GM19438 (cell line): Measurements from ENCODE around the gene LENG8.

Experiments used
- ATAC-seq: cut with Tn5 transposase; IDR thresholded peaks from one replicate; pipeline ENCODE4 v1.9.1; 2021; ENCODE audit warnings: low read depth; ENCODE audit not compliant: unreplicated experiment

Gene LENG8

DNA sequence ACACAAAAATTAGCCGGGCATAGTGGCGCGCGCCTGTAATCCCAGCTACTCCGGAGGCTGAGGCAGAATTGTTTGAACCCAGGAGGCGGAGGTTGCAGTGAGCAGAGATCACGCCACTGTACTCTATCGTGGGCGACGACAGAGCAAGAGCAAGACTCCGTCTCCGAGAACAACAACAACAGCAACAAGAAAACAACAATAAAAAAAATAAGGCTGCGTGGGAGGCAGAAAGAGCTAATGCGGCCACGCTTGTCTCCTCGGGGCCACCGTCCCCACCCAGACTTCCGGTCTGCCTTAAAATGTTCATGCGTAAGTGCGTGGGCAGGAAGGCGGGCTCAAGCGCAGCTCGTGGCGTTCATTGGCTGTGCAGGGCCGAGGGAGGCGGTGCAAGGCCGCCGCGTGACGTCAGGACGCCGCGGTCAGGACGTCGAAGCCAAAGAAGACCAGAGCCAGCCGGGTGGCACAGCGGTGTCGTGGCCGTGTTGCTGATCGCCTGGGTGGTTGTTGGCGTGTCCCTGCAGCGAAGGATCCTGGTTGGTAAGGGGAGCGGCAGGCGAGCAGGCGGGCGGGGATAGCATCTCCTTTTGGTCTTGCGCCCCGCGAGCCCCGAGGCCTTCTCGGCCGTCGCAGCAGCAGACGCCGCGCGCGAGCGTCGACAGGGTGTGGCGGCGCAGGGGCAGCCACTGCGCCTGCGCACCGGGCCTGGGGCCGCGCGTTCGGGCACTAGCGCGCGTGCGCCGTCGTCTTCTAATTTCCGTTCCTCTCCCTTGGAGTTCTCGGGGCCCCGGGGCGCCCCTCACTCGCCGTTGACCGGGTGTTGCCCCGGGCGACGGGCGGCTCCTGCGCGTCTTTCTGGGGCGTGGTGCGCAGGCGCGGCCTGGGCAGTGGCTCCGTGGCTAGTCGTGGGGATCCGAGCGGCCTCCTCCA is at the start of gene LENG8:
TSS of gene LENG8 (plus strand) at position 426 of the 927 bp plus-strand sequence. CDS start 2,146 bp downstream, outside the sequence.
- peak; percentile 83 for ATAC-seq

DNA sequence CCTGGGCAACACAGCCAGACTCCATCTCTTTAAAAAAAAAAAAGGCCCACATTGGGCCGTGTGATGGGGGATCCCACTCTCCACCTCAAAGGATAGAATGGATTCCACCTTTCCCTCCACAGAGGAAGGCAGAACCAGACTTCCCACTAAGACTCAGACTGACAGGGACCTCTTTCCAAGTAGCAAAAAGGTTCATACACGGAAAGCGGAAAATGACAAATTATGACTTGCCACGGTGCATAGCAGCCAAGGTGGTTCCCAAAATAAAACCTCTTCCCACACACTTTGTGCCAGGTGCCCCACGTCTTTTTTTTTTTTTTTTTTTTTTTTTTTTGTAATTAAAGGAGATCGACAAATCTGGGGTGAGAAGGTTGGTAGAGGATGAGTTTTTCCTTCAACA is 48.1 kb upstream of the LENG8 start:
- no peak for ATAC-seq

DNA sequence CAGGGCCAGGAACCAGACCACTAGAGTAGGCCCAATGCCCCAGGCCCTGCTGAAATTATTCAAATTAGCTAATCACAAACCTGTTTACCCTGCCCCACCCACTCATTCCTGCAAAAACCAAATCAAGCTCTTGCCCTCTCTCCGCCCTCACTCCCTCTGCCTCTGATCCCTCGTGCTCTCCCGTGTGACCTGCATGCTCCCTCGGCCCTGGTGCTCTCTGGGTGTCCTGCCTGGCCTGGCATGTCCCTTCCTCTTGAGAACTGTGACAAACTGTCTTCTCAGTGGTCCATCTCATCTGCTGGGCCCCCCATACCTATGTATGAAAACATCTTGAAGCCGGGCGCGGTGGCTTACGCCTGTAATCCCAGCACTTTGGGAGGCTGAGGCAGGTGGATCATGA is 45.9 kb upstream of the LENG8 start:
- ATAC-seq = no peak

DNA sequence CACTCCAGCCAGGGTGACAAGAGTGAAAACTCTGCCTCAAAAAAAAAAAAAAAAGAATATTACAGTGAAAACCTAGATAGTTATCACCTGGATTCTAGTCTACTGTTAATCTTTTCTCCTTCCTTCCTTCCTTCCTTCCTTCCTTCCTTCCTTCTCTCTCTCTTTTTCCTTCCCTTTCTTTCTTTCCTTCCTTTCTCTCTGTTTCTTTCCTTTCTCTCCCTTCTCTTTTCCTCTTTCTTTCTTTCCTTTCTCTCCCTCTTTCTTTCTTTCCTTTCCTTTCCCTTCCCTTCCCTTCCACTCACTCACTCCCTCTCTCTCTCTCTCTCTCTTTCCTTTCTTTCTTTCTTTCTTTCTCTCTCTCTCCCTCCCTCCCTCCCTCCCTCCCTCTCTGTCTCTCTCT is 43.4 kb upstream of the LENG8 start:
- no peak for ATAC-seq

DNA sequence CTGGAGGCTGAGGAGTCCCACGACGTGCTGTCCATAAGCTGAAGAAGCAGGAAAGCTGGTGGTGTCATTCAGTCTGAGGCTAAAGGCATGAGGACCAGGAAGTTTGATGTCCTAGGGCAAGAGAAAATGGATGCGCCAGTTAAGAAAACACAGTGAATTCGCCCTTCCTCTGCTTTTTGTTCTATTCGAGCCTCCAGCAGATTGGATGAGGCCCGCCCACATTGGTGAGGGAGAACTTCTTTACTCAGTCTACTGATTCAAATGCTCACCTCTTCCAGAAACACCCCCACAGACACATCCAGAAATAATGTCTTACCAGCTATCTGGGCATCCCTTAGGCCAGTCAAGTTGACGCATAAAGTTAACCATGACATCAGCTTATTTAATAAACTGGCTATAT is 41.2 kb upstream of the LENG8 start:
- ATAC-seq = no peak

DNA sequence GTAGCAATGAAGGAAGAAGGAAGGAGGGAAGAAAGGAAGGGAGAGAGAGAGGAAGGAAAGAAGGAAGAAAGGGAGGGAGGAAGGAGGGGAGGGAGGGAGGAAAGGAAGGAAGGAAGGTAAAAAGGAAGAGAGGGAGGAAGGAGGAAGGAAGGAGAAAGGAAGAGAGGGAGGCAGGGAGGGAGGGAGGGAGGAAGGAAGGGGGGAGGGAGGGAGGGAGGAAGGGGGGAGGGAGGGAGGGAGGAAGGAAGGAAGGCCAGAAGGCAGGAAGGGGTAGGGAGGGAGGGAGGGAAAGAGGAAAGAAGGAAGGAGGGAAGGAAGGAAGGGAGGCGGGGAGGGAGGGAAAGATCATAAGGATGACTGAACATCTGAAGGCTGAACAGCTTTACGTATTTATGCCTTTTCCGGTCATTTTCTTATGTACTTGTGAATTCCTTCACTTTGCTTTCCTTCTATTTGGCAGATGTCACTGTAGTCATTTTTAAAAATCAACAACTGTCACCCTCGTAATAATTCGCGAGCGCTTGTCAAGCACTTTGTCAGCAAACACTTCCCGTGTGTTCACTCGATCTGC is 40.5 kb upstream of the LENG8 start:
- ATAC-seq = no peak

DNA sequence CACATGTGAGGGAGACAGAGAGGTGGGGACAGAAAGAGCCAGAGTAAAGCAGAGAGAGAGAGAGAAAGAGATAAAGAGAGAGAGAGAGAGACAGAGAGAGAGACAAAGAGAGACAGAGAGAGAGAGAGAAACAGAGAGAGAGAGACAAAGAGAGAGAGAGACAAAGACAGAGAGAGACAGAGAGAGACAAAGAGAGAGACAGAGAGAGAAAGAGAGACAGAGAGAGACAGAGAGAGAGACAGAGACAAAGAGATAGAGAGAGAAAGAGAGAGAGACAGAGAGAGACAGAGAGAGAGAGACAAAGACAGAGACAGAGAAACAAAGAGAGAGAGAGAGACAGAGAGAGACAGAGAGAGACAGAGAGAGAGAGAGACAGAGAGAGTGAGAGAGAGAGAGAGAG is 38.0 kb upstream of the LENG8 start:
- ATAC-seq = no peak

DNA sequence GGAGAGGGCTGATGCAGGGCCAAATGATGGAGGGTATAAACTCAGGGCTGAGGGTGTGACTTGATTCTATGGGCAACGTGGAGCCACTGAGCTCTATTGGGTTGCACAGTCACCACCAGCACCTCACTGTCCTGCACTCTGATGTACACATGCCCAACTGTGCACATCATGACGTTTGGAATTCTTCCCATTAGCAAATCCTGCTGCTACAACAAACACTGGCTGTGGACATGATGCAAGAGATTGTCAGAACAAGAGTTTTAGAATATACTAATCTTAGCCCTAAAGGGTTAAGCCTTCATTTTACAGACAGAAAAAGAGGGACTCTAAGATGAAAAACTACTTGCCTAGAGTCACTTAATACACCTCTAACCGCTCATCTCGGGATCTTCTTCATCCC is 36.1 kb upstream of the LENG8 start:
- ATAC-seq = no peak

DNA sequence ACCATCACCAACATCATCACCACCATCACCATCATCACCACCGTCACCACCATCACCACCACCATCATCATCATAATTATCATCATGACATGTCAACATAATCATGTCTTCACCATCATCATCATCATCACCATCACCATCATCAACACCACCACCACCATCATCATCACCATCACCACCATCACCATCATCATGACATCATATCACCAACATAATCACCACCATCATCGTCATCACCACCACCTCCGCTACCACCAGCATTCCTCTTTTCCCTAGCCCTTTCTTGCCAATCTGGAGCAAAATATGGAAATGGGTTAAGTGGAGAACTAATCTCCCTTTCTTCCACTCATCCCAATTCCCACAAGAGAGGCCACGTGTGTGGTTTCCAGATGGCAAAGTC is 34.8 kb upstream of the LENG8 start:
- ATAC-seq = no peak

DNA sequence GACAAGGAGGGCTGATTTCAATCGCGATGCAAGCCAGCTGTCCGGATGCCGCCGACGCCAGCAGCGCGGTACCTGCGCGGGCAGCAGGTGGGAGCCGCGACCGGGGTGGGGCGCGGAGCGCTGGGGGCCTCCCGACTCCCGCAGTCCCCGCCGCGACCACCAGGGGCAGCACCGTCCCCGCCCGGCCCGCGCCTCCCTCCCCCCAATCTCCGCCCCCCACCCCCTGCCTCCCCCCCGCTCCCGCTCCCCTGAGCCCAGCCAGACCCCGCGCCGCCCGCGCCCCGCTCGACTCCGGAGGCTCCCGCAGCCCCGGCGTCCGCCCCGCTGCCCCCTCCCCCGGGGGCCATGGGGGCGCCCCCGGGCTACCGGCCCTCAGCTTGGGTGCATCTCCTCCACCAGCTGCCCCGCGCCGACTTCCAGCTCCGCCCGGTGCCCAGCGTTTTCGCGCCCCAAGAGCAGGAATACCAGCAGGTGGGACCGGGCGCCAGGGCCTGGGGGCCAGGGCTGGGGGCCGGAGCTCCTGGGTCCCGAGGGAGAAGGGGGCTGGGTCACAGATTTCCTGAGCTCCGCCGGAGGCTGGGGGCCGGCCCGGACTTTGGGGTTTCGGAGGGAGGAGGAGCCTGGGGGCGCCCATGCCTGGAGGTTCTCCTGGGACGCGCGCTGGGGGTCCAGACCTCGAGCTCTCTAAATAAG is 33.6 kb upstream of the LENG8 start, which contains the start of gene TTYH1:
TSS of gene TTYH1 (plus strand) at position 257 of the 693 bp plus-strand sequence. CDS start at position 346, 89 bp downstream.
- no peak for ATAC-seq

DNA sequence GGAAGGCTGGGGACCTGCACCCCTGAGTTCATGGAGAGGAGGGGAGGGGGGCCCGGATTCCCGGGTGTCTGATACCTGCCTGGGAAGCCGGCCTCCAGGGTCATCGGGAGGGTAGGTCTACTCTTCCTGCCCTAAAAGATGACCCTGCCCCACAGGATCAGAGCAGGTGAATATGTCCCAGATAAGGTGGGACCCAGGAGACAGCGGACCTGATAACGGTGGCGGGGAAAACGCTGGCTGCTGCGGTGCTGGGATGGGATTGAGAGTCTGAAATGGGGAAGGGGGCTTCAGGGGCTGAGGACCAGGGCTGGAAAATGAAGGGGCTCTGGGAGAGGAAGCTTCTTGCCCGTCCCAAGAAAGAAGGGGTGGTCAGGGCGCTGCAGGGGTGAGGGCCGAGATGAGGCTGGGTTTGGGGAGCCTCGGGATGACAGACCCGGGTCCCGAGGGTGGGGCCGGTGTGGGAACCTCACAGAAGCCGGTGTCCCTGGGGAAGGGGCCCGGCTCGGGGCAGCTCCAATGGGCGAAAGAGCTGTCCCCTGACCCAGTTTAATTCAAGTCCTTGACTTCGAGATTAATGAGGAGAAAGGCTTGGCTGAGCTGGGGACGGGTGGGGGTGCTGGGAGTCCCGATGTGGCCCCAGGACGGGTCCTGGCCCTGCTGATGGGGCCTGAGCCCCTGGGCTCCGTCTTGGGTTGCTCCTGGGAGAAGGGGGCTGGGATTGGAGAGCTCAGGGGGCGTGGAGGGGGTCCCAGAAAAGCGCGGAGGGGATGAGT is 32.9 kb upstream of the LENG8 start:
- ATAC-seq = no peak

DNA sequence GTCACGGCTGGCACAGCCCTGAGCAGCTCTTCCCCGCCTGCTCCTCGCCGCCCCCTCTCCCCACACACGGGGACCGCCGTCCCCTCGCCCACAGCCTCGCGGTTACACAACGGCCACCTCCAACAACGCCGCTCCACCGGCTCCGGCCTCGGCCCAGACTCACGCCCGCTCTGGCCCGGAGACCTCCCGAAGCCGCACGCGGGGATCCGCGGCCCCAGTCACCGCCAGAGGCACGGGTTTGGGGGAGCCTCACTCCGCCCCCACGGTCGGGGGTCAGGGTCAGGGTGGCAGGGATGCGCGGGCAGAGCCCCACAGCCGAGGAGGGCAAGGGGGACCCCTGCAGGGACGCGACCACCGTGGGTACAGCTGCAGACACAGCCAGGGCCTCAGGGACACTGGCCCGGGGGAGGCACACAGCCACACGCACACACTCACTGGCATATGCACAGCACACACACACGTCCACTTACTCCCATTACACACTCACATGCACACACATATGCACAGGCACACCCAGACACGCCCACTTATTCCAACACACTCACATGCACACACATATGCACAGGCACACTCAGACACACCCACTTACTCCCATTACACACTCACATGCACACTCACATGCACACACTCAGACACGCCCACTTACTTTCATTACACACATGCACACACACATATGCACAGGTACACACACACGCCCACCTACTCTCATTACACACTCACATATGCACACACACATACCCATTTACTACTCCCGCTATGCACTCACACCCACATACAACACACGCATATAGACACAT is 32.1 kb upstream of the LENG8 start:
- no peak for ATAC-seq

DNA sequence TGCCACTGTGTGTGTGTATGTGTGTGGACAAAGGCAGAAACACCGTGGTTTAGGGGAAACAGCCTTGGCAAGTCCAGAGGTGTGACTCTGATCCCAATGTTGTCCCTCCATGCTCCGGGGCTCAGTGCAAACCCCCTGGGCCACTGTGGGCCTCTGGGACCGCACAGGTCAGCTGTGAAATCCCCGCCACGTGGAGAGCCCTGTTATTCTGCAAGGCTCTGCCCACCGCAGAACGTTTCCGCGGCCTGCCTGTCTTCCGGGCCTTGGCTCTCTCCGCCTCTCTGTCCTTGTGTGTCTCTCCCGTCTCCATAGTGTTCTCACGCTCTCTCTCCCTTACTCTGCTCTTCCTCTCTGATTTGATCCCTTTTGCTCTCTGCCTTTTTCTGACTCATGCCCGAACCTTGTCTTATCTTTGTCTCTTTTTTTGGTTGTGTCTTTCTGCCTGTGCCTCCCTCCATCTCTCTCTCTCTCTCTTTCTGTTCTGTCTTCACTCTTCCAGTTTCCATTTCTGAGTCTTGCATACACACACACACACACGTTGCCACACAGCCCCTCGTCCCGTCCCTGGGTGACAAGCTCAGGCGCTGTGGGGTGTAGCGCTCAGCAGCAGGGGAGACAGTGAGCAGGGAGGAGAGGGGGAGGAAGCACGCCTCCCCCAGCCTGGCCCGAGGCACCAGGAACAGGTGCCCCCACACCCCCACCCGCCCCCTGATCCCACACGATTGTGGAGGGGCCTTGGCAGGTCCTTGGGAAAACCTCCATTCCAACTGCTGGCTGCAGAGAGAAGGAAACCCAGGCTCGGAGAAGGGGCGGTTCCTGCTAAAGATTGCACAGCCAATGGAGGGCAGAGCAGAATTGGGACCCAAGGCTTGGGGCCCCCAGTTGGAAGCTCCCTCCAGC is 30.7 kb upstream of the LENG8 start:
- ATAC-seq = no peak

DNA sequence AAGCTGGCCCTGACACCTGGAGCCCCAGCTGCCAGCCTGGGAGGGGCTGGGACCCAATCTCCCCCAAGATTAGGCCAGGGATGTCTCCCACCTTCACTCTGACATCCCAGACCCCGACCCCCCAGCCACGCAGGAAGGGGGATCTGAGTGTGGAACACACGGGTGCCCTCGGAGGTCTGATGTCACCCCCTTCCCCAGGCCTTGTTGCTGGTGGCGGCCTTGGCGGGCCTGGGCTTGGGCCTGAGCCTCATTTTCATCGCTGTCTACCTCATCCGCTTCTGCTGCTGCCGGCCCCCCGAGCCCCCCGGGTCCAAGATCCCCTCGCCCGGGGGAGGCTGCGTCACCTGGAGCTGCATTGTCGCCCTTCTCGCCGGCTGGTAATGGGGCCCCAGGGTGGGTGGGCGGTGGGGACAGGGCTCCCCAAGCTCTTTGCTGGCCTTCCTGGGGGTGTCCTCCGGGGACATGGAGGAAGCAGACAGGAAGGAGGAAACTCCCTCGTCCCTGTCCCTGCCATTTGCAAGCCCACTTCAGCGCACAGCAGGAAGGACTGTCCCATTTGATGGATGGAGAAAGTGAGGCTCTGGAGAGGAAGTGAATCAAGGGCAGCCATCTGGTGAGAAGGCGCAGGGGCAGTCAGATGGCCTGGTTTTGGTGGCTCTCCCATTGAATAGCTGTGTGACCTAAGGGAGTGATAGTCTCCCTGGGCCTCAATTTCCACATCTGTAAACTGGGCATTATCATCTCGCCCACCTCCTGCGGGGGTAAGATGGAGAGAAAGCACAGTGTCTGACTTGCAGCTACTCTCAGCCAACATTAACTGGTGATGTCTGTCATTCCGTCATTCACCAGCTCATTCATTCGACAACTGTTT is 29.8 kb upstream of the LENG8 start:
- no peak for ATAC-seq

DNA sequence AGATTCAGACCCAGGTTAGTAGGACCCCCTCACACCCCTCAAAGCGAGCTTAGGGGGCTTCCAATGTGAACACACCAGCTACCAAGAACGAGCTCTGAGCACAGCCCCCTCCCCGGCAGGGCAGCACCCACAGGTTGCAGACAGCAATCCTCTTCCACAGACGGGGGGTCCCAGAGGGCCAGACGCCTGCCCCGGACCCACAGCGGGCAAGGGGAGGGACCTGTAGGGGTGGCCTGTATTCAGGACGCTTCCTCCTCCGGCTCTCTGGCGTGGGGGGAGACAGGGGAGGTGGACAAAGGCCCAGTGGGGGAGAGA is 29.0 kb upstream of the LENG8 start:
- no peak for ATAC-seq

DNA sequence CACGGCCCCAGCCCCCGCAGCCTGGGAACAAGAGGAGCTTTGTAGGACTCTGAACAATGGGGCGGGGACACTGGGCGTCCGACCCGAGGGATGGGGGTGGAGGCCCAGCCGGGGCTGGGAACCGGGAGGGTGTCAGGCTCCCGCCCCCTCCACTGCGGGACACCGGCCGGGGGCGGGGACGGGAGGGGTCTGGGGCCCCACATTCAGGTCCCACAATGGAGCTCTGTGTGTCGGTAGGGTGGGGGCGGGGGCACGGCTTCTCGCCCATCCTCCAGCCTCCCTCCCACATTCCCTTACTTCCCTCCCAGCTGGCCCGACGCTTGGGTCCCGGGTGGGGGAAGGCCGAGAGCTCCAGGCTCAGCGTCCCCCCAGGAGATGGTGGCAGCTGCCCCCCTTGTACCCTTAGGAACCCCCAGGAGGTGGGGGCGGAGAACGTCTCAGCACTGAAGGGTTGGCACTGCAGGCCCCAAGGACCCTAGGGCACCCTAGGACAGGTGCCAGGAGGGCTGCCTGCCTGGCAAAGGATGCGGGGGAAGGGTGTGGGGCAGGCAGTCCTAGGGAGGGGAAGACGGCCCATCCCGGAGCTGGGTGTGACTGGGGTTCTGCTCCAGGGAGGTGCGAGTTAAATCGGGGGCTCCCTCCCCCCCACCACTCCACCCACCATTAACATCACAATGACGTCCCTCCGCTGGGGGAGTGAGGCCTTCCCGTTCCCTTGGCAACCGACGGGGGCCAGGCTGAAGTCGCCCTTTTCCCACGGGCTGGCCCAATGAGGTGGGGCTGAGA is 28.4 kb upstream of the LENG8 start:
- ATAC-seq = no peak

DNA sequence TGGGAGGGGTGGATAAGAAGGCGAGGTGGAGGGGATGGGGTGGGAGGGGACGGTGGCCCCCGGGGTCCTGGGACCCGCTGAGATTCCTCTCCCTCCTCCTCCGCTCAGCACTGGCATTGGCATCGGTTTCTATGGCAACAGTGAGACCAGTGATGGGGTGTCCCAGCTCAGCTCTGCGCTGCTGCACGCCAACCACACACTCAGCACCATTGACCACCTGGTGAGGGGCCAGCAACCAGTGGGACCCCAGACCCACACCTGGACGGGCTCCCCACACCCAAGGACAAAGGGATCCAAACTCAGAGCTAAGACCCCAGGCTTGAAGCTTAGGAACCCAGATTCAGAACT is 27.9 kb upstream of the LENG8 start:
- no peak for ATAC-seq
